NCI-H187 (cell line): ENCODE measurements around the gene EPS8L1.
"Not testable (repeated sequence)": the region's sequence is repeated elsewhere in the genome, so short reads cannot be mapped to it uniquely, and the experiment has no call there.

ENCODE experiments used
- DNase-seq, 2 experiments: peaks; one replicate each; lab custom pipeline; 2025; lab: John Stamatoyannopoulos, UW

The EPS8L1 gene

DNA sequence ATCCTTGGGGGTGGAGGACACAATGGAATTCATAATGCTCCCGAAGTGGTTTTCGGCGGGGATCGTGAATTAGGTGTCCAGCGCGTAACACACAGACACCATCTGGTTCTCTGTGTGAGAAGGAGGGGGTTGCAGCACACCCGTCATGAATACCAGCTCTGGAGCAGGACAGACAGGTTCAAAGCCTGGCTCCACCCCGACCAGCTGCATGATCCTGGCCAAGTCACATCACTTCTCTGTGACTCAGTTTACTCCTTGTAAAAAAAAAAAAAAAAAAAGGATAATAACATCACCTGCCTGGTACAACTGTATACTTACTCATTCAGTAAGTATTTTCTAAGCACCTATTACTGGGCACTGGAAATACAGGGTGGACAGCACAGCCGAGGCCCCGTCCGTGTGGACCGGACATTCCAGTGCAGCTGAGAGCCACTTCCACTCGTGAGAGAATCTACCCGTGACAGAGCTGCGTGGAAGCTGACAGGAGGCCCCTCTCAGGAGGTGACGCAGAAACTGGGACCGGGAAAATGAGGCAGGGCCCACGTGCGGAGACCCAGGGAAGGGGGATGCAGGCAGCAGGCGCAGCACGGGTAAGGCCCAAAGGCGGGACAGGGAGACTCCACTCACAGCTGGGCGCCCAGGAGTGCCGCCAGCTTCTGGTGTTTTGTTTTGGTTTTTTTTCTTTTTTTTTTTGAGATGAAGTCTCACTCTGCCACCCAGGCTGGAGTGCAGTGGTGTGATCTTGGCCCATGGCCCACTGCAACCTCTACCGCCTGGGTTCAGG lies 24.7 kb upstream of the EPS8L1 start:
- DNase-seq, result no peak

GRCh38 chr19:55053735-55054134 lies 21.9 kb upstream of the EPS8L1 start:
- DNase-seq, result no peak

DNA sequence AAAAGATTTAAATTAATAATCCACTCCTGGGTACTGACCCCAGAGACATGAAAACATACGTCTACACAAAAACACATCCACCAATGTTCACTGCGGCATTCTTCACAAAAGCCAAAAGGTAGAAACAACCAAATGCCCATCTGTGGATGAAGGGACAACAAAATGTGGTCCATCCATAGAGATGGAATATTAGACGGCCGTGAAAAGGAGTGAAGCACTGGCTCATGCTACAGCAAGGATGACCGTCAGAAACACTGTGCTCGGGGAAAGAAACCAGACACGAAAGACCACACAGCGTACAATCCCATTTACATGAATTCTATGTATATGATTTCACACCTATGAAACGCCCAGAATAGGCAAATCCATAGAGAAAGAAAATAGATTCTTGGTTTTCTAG lies 18.8 kb upstream of the EPS8L1 start:
- DNase-seq, result no peak

- DNase-seq, result no peak
These were observed 16.7 kb upstream of the EPS8L1 start for GRCh38 chr19:55058781-55059610.

DNA sequence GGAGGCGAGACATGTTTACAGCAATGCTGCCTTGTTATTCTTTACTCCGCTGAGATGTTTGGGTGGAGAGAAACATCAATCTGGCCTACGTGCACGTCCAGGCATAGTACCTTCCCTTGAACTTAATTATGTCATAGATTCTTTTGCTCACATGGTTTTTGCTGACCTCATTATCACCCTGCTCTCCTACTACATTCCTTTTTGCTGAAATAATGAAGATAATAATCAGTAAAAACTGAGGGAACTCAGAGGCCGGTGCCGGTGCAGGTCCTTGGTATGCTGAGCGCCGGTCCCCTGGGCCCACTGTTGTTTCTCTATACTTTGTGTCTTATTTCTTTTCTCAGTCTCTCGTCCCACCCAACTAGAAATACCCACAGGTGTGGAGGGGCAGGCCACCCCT lies 15.4 kb upstream of the EPS8L1 start:
- not testable (repeated sequence) for DNase-seq

DNA sequence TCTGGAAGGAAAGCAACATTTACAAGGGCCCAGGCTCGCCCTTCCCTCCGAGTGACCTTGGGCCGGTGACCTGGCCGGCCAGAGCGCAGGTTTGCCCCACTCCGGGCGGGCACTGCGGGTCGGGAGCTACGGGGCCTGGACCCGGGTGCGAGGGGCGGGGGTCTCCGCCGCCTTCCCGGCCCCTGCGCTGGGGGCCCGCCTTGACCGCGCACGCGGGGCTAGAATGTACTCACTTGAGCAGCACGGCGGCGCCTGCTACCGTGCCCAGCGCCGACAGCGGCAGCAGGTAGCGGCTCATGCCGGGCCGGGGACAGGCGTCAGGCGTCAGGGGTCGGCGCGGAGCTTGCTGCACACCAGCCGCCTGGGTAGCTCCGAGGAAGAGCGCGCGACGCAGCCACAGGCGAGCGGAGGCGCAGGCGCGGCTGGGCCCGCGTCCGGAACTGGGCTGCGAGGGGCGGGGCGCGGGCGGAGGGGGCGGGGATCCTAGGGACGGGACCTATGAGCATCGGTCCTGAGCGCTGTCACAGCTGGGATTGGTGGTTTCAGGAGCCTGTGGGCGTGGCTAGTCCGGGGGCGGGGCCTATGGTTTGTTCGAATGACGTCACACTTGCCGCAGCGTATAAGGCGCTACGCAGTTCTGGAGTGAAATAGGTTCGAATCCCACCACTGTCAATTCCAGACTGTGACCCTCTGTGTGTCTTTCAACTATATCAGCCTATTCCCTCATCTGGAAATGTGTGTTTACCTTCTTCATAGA lies 12.8 kb upstream of the EPS8L1 start, which contains the start of gene RDH13:
RDH13 (minus strand) TSS at position 414 of the 757 bp plus-strand sequence; CDS start at position 298, 116 bp downstream.
- DNase-seq, result peak; percentile 67 to 68

DNA sequence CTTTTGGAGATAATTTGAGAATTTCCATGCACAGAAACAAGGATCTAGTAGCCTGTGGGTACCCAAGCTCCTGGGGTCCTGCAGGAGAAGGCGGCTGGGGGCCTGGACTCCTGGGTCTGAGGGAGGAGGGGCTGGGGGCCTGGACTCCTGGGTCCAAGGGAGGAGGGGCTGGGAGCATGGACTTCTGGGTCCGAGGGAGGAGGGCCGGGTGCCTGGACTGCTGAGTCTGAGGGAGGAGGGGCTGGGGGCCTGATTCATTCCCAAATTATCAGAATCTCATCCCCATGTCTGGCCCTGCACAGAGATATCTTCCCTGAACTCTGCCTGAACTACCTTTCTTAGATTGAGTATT lies 12.2 kb upstream of the EPS8L1 start:
- no peak for DNase-seq

DNA sequence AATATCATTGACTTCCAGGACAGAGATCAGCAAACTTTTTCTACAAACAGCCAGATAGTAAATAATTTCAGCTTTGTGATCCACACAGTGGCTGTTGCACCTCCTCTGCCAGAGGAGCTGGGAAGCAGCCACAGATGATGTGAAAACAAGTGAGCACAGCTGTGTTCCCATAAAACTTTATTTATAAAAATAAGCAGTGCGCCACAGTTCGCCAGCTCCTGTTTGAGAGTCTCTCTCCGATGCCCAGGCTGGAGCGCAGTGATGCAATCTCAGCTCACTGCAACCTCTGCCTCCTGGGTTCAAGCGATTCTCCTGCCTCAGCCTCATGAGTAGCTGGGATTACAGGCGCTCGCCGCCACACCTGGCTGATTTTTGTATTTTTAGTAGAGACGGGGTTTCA lies 10.2 kb upstream of the EPS8L1 start:
- not testable (repeated sequence) for DNase-seq

DNA sequence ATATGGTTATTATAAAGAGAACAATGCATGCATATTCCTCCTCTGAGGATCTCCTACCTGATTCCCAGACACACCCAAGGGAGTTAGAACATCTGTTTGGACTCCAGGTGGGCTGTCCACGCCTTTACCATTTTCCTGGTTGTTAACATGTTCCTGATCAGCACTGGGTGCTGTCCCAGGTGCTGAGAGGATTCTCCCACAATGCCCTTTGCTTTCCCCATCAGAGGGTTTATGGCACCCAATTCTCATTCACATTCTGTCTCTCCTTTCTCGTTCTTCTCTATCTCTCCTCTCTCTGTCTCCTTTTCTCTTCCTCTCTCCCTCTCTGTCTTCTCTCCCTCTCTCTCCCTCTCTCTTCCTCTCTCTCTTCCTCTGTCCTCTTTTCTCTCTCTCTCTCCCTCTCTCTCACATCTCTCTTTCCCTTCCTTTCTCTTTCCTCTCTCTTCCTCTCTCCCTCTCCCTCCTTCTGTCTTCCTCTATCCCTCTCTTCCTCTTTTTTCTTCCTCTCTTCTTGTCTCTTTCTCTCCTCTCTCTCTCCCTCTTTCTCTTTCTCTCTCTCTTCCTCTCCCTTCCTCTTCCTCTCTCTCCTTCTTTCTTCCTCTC lies 9.5 kb upstream of the EPS8L1 start:
- DNase-seq, result no peak

GRCh38 chr19:55067869-55068268 lies 7.8 kb upstream of the EPS8L1 start:
- DNase-seq, result no peak

DNA sequence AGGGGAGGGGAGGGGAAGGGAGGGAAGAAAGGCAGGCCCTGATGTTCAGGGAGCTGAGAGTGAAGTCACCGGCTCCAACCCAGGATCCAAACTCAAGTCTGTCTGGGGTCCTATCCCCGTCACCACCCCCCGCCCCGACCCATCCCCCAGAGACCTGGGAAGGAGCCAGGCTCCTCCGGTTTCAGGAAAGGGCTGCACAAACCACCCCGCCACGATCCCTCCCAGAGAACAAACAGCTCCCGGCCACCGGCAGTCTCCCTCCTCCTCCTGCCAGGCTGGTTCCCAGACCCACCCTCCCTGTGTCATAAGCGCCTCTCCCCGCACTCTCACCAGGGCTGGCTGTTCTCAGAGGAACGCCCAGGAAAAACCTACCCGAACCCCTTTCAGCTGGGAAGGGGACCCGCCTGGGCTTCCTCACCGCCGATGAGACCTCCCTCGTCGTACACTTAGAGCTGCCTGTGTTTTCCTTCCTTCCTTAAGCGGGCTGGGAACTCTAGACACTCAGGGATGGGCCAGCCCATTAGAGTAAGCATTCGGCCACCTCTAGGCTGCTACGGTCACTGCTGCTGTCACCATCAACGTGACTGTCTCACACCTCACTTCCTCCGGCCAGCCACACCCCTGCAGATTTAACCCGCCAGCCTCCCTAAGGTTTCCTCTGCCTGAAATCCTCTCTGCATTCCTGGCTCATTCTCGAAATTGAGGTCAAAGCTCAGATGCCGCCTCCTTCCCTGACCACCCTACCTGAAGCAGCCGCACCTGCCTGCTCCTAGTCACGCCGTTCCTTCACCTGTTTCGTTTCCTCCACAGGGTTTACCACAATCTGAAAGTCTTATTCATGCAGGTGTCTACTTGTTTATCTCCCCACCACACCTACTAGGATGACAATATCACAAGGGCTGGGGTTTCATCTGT lies 6.5 kb upstream of the EPS8L1 start:
- no peak for DNase-seq

DNA sequence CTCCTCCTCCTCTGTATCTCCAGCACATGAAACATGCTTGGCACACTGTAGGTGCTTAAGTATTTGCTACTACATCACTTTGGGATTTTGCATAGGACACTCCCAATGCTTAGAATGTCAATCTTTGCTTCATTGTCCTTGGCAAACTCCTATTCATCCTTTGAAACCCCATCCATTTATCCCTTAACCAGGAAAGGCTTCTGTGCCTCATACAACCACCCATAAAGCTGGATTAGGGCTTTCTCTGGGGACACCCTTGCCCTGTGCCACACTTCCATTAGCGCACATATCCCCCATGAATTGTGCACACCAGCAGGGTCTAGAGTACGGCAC lies 5.8 kb upstream of the EPS8L1 start:
- no peak for DNase-seq

- no peak for DNase-seq
These were observed 5.1 kb upstream of the EPS8L1 start for GRCh38 chr19:55070466-55071128.

DNA sequence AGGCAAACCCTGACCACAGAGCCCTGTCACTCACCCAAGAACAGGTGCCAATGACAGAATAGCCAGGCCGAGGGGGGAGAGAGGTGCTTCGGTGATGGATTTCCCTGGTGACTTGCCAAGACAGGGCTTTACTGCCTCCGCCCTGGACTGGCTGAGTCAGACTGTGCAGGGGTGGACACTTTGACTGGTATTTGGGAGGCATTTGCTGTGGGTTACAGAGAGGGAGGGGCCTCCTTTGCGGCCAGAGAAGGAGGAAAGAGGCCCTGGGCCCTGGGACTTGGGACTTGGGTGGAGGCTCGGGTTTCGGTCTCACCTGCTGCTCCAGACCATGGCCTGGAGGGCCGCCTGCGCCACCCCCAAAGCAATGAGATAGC lies 4.6 kb upstream of the EPS8L1 start:
- no peak for DNase-seq

- no peak for DNase-seq
These were observed 3.8 kb upstream of the EPS8L1 start for GRCh38 chr19:55071913-55072312.

GRCh38 chr19:55076321-55076720 lies 652 bp downstream of the EPS8L1 start:
- no peak for DNase-seq

DNA sequence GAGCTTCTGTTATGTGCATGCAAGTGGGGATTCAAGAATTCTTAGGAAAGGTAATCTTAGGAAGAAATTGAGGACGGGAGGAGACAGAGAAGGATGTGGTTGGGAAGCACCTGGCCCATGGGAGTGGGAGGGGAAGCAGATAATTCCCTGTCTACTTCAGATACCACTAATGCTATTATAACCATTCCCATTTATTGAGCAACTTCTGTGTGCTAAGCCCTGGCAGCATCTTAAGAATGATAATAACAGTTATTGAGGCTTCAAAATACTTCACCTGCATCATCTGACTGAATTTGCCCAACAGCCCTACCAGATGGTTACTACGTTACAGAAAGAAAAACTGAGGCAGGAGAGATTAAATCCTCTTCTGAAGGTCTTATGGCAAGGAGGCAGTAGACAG lies 1.4 kb downstream of the EPS8L1 start:
- DNase-seq, result no peak

DNA sequence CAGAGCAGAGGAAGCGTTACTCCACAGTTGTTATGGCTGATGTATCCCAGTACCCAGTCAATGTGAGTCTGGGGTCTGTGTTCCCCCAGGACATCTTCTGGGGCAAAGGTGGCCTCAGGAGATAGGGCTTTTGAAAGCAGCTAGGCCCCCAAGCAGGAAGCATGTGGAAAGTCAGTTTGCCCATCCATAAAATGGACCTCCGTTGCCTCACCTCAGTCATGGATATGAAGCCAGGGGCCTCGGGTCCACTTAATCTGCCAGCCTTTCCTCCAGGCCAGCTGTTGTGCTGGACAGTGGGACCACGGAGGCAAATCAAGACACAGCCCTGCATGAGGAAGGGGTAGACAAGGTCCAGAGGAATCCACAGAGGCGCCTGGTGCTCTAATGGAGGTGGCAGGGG lies 3.3 kb downstream of the EPS8L1 start:
- DNase-seq, result no peak

DNA sequence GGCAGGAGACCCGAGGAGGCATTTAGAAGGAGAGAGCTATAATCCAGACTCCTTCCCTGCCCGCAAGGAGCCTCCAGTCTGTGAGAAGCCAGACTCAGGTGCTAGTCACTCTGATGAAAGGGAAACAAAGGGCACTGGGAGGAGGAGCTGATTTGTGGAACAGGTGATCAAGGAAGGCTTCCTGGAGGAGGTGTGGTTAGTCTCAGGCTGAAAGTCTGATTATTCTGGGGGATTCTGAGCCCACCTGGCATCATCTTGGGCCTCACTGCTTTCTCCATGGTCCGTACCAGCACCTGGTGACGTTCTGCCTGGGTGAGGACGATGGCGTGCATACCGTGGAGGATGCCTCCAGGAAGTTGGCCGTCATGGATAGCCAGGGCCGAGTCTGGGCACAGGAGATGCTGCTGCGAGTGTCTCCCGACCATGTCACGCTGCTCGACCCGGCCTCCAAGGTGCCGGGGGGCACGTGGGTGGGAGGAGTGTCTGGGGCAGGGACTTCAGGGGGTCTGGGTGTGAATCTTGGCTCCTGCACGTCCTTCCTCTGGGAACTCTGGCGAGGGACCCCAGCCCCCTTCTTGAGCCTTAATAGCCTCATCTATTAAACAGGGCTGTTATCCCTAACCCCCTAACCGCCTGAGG lies 3.9 kb downstream of the EPS8L1 start:
- no peak for DNase-seq
